OCI-M2 (cell line): ENCODE results near the gene CC2D1A.
"Not testable (repeated sequence)": the region's sequence is repeated elsewhere in the genome, so short reads cannot be mapped to it uniquely, and the experiment has no call there.

Experiments used
- DNase-seq: peaks from one replicate; lab custom pipeline; 2025; ENCODE audit not compliant: unreplicated experiment; lab: John Stamatoyannopoulos, UW

The CC2D1A gene

GRCh38 chr19:13906521-13906904, 512 bp downstream of the CC2D1A start:
- peak; percentile 78 for DNase-seq

GRCh38 chr19:13906910-13907309, 909 bp downstream of the CC2D1A start:
- DNase-seq: no peak

- DNase-seq: no peak
Measured at GRCh38 chr19:13908674-13909073, 2.7 kb downstream of the CC2D1A start.

GRCh38 chr19:13909430-13909829, 3.4 kb downstream of the CC2D1A start:
- no peak for DNase-seq

GRCh38 chr19:13913352-13913751, 7.4 kb downstream of the CC2D1A start:
- DNase-seq: no peak

GRCh38 chr19:13914777-13915176, 8.8 kb downstream of the CC2D1A start:
- DNase-seq: no peak

- DNase-seq: no peak
Measured at GRCh38 chr19:13917888-13918406, 11.9 kb downstream of the CC2D1A start.

- DNase-seq: no peak
Measured at GRCh38 chr19:13918726-13919411, 12.9 kb downstream of the CC2D1A start.

GRCh38 chr19:13920524-13920923, 14.5 kb downstream of the CC2D1A start:
- DNase-seq: no peak

GRCh38 chr19:13920940-13921747, 15.1 kb downstream of the CC2D1A start:
- peak; percentile 91 for DNase-seq

GRCh38 chr19:13922118-13922517, 16.1 kb downstream of the CC2D1A start:
- not testable (repeated sequence) for DNase-seq

GRCh38 chr19:13923194-13923987, 17.4 kb downstream of the CC2D1A start:
- no peak for DNase-seq

GRCh38 chr19:13926010-13926409, 20.0 kb downstream of the CC2D1A start:
- no peak for DNase-seq

- no peak for DNase-seq
Measured at GRCh38 chr19:13926715-13927114, 20.7 kb downstream of the CC2D1A start.

- no peak for DNase-seq
Measured at GRCh38 chr19:13929340-13929739, 23.3 kb downstream of the CC2D1A start.

- no peak for DNase-seq
Measured at GRCh38 chr19:13929956-13930355, 24.0 kb downstream of the CC2D1A start.

- no peak for DNase-seq
Measured at GRCh38 chr19:13930402-13930801, 24.4 kb downstream of the CC2D1A start.

- no peak for DNase-seq
Measured at GRCh38 chr19:13931391-13932148, 25.6 kb downstream of the CC2D1A start.

GRCh38 chr19:13932149-13932637, 26.2 kb downstream of the CC2D1A start:
- DNase-seq: no peak

GRCh38 chr19:13932911-13933393, 27.0 kb downstream of the CC2D1A start:
- no peak for DNase-seq

- DNase-seq: no peak
Measured at GRCh38 chr19:13934785-13935109, 28.7 kb downstream of the CC2D1A start.
